Myometrial cell (primary cell): ENCODE data around the gene OR56B1. TPM values are rescaled to one million over a fixed set of nuclear protein-coding genes. Genes with fewer than 3 reads are reported as not detected.

Experiments used
- total RNA-seq: library from RNA; depleted of rRNA; stranded (reverse); fragments of >200 nt; gene quantifications from 2 replicates; pipeline ENCODE4 v1.2.3, GENCODE V29; 2015

Gene OR56B1, protein sequence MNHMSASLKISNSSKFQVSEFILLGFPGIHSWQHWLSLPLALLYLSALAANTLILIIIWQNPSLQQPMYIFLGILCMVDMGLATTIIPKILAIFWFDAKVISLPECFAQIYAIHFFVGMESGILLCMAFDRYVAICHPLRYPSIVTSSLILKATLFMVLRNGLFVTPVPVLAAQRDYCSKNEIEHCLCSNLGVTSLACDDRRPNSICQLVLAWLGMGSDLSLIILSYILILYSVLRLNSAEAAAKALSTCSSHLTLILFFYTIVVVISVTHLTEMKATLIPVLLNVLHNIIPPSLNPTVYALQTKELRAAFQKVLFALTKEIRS
- not detected in 2 replicates for total RNA-seq

DNA sequence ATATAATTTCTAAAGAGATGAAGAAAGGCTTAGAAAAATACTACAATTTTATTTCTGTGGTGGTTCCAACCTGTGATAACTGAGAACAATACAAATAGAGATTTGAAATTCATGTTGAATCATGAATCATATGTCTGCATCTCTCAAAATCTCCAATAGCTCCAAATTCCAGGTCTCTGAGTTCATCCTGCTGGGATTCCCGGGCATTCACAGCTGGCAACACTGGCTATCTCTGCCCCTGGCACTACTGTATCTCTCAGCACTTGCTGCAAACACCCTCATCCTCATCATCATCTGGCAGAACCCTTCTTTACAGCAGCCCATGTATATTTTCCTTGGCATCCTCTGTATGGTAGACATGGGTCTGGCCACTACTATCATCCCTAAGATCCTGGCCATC is at the start of gene OR56B1:
Gene OR56B1, plus strand, starts transcription at position 53 of the 400 bp plus-strand sequence. Its CDS starts 69 bp downstream, at position 122.

DNA sequence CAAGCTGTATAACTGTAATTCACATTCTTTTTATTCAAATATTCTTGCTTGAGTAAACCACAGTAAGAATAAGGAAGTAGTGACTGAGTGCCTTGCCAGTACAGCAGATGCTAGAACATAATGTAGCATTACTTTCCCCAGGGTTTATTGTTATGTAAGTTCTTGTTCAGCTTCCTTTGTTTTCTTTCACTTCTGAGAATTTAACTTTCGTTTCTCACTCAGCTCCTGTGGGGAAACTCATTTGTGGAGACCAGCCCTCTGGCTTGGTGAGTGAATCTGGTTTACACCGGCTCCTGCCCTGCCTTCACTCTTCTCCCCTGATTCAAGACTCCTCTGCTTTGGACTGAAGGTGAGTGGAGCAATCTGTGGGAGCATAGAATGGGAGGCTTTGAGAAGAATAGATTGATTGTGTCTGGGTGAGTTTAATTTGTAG is 46.7 kb upstream of the OR56B1 start, which contains the start of gene TRIM22:
Gene TRIM22, plus strand, starts transcription at position 240 of the 433 bp plus-strand sequence. CDS start 6,443 bp downstream, outside the sequence.

DNA sequence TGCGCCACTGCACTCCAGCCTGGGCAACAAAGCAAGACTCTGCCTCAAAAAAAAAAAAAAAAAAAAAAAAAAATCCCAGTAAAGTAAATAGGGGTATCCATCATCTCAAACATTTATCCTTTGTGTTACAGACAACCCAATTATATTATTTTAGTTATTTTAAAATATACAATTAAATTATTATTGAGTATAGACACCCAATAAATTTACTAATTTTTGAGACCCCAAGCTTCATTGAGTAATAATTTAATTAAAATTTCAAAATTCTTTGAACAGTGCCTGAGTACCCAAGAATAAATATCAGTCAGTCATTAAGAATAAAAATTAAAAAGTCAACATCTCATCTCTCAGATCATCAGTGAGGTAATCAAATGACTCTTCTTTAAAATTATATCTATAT is 17.7 kb downstream of the OR56B1 start, which contains the start of gene OR52N4:
Gene OR52N4, plus strand, starts transcription at position 301 of the 400 bp plus-strand sequence. CDS start 498 bp downstream, outside the sequence.

DNA sequence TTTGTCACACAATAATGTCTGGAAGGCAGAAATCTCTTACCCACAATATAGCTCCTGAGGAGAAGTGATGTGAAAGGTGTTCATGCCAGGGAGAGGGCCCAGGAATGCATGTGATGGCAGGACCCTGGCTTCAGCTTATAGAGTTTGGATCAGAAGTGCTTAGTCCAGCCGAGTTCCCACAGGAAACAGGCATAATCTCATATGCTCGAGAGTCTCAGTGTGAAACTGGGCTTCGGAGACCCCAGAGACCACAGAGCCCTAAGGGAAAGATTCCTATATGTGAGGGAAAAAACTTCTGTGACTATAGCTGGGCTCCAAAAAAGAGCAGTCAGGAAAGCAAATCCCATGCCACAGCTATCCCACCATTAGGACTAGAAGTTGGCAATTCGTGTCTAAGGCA is 47.0 kb downstream of the OR56B1 start, which contains the start of gene OR52N5:
Gene OR52N5, minus strand, starts transcription at position 101 of the 400 bp plus-strand sequence. CDS start 4,721 bp downstream, outside the sequence.

Other genes with a start within 250 kb of the OR56B1 start
- gene OR52D1, start 247.8 kb upstream of the OR56B1 start, total RNA-seq: not detected in 2 replicates
- not detected in 2 replicates for gene UBQLN3, start 226.5 kb upstream of the OR56B1 start, total RNA-seq
- gene UBQLNL, start 219.7 kb upstream of the OR56B1 start, total RNA-seq: not detected in 2 replicates
- gene OR52H1, start 187.9 kb upstream of the OR56B1 start, total RNA-seq: not detected in 2 replicates
- gene OR52B6, start 155.6 kb upstream of the OR56B1 start, total RNA-seq: not detected in 2 replicates
- gene TRIM6, start 139.8 kb upstream of the OR56B1 start, total RNA-seq: 7.1 and 8.6 TPM in 2 replicates
- 16.5 and 18.5 TPM in 2 replicates for gene TRIM34, start 111.4 kb upstream of the OR56B1 start, total RNA-seq
- 22.8 and 31.9 TPM in 2 replicates for gene TRIM5, start 51.4 kb upstream of the OR56B1 start, total RNA-seq
- 49.6 and 55.1 TPM in 2 replicates for gene TRIM22, start 46.7 kb upstream of the OR56B1 start, total RNA-seq
- gene OR52N4, start 17.8 kb downstream of the OR56B1 start, total RNA-seq: not detected in 2 replicates
- not detected in 2 replicates for gene OR52N5, start 46.9 kb downstream of the OR56B1 start, total RNA-seq
- not detected in 2 replicates for gene OR52N1, start 54.8 kb downstream of the OR56B1 start, total RNA-seq
- not detected in 2 replicates for gene OR52N2, start 72.5 kb downstream of the OR56B1 start, total RNA-seq
- not detected in 2 replicates for gene OR52E6, start 105.4 kb downstream of the OR56B1 start, total RNA-seq
- gene OR52E8, start 121.2 kb downstream of the OR56B1 start, total RNA-seq: not detected in 2 replicates
- not detected in 2 replicates for gene OR52E4, start 144.2 kb downstream of the OR56B1 start, total RNA-seq
- gene OR52E5, start 156.8 kb downstream of the OR56B1 start, total RNA-seq: not detected in 2 replicates
- gene OR56A3, start 205.8 kb downstream of the OR56B1 start, total RNA-seq: not detected in 2 replicates
- gene OR56A5, start 232.0 kb downstream of the OR56B1 start, total RNA-seq: not detected in 2 replicates